HPDE6-E6E7 (cell line): ENCODE data around the gene SNX22.
"Not testable (repeated sequence)": the region's sequence is repeated elsewhere in the genome, so short reads cannot be mapped to it uniquely, and the experiment has no call there.

Source experiments
- DNase-seq: peaks from one replicate; pipeline ENCODE4 v3.0.0; 2011; ENCODE audit warnings: missing footprints; ENCODE audit errors: extremely low spot score

The SNX22 gene

DNA sequence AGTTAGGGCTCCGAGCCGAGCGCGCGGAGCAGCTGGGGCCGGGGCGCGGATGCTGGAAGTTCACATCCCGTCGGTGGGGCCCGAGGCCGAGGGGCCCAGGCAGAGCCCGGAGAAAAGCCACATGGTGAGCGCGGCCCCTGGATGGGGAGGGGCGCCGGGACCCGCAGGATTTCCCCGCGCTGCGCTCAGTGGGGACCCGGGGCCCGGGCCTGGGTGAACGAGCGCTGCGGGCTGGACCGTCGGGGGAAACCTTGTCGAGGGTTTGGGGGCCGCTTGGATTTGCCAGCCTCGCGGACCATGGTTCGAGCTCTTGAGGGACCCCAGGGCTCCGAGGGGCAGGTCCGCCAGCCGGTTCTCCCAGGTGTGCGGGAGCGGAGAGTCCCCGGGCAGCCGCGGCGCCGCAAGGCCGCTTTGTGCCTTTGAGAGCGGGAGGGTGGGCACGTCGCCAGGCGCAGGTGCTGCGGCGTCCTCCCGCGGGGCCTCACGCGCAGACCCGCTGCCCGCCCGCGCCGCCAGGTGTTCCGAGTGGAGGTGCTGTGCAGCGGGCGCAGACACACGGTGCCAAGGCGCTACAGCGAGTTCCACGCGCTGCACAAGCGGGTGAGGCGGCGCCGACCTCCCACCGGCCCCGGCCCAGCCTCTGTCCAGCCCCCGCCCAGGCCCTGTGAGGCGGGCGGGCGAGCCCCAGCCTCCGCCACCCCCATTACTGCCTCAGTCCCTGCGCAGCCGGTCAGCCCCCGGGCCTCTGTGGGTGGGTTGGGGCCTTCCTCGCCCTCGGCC lies at the start of gene SNX22:
TSS of gene SNX22 (plus strand) at position 5 of the 780 bp plus-strand sequence. CDS start at position 50, 45 bp downstream.
- DNase-seq, result no peak

DNA sequence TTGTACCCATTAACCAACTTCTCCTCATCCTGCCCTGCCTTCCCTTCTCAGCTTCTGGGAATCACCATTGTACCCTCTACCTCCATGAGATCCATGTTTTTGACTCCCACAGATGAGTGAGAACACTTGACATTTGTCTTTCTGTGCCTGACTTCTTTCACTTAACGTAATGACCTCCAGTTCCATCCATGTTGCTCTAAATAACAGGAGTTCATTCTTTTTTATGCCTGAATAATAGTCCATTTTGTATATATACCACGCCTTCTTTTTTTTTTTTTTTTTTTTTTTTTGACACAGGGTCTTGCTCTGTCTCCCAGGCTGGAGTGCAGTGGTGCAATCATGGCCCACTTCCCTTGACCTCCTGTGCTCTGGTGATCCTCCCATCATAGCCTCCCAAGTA lies 49.0 kb upstream of the SNX22 start:
- no peak for DNase-seq

DNA sequence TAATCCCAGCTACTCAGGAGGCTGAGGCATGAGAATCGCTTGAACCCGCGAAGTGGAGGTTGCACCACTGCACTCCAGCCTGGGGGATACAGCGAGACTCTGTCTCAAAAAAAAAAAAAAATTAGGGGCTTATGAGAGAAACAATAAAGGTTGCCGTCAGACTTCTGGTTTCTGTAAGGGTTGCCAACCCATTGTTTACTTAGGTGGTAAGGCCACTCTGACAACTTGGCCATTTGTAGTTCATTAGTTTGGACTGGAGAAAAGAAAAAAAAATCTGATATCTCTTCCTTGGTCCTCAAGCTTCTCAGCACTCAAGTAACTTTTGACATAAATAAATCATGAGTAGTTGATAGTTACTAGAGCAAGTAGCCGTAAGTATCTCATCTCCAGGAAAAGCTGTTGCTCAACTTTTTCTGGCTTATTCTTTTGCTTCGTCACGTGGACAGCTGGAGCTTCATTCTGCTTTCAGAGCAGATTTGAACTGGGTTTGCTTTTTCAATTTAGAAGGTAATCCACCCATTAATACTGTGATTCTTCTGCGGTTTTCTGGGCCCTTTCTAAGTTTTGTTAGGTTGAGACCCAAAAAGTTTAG lies 46.3 kb upstream of the SNX22 start:
- DNase-seq, result no peak

DNA sequence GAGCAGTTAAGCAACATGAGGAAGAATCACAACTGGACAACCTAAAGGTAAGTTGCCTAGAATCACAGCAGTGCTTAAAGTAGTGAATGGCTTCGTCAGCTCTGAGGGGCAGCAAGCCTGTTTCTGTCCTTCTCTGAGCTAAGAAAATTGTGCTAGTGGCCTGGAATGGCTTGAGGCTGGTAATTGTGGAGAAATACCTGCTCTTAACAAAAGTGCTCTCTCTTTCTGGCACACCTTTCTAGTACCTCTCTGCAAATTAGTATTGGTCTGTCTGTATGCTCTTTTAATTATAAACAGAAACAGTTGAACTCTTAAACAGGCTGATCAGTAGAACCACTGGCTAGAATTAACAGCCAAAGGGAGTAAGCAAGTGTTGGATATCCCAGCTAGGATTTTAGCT lies 44.2 kb upstream of the SNX22 start:
- DNase-seq, result no peak

DNA sequence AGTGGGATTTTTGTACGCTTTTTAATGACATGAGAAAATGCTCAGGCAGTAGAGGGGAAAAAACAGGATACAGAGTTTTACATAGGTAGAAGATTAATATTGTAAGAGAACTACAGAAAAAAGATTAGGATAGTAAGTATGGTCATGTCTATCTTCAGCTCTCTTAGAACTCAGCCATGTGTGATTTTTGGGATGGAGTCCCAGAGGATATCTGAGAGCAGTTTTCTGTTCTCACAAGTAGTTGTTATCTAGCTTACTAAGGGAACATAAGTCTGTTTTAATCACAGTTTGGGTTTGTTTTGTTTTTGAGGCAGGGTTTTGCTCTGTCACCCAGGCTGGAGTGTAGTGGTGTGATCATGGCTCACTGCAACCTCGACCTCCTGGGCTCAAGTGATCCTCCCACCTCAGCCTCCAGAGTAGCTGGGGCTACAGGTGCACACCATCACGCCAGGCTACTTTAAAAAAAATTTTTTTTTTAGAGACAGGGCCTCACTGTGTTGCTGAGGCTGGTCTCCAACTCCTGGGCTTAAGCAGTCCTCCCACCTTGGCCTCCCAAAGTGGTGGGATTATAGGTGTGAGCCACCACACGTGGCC lies 41.3 kb upstream of the SNX22 start:
- DNase-seq, result not testable (repeated sequence)

DNA sequence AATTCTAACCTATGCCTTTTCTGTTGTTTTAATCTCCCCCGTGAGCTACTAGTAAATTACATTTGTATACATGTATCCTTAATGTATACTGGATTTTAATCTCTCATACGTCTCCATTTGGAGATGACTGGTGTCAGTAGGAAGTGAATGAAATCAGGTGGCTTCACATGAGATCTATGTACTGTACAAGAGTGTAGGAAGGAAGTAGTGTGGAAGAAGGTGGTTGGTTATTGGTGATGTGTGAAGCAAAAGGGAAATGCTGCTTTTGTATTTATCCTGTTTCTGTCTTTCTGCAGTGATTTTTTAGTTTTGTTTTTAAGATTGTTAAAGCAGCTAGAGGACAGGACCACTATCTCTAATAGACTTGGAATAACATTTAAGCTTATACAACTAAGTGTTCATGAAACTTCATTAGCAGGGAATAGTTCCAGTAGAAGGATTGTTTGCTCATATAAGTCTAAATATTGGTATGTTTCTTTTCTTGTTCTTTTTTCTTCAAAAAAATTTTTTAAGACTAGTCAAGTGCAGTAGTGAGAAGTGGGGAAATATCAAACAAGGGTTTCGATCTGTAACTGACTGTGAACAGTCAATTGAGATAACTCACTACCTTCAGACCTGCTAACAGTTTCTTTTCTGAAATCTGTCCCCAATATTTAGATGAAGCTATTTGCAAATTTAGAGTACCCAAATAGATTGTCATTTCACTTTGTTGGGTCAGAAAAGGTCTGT lies 40.4 kb upstream of the SNX22 start:
- DNase-seq, result no peak

DNA sequence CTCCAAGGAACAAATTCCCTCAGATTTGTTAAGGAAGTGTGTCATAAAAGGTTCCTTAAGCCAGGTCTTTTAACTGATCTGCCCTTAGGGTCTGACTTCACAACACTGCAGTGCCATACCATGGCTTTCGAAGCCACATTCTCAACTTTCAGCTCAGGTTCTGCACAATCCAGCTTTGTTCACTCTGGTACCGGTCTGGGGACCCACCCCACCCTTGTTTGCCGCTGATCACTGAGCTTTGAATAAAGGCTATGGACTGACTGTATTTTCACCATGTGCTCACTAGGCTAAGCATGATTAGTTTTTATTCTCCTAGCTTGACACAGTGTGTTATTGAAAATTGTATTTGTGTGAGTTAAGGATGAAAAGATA lies 39.9 kb upstream of the SNX22 start:
- no peak for DNase-seq

DNA sequence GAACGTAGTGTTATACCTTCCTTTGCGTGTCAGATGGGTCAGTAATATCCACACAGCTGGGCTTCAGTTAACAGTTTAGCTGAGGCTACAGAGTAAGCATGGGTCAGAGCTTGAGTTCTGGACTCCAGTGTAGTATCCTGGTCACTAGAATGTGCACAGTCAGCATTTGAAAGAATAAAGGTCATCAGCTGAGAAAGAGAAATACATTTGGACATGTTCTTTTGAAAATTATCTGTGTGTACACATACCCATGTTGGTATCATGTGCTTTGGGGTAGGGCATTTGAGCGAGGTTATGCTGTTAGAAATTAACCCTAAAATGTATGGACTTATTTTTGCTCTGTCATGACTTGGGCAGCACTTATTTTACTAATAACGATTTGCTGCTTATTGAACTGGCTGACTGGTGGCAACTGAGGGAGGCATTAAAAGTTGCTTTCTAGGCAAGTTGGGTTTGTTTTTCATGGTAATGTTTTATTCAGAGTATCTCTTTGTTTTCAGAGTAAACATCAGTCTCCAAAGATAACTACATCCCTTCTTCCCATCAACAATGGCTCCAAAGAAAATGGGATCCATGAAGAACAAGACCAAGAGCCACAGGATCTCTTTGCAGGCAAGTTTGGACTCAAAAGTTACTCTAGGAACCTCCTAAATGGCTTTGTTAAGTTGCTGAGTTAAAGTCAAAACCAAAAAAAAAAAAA lies 39.3 kb upstream of the SNX22 start:
- no peak for DNase-seq

DNA sequence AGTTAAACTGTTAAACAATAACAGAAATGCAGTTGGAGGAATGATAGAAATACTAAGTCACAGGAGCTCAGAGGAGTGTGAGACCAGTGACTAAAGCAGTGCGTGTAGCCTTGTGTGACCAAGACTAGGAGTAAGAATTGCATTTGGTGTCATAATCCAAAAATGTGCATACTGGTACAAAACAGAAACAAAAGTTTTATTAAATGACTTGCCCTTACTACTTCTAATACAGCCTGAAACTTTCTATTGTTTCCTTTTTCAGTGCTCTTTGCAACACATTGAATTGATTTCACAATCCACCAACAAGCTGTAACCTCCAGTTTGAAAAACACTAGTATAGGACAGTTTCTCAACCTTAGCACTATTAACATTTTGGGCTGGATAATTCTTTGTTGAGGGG lies 38.6 kb upstream of the SNX22 start:
- no peak for DNase-seq

DNA sequence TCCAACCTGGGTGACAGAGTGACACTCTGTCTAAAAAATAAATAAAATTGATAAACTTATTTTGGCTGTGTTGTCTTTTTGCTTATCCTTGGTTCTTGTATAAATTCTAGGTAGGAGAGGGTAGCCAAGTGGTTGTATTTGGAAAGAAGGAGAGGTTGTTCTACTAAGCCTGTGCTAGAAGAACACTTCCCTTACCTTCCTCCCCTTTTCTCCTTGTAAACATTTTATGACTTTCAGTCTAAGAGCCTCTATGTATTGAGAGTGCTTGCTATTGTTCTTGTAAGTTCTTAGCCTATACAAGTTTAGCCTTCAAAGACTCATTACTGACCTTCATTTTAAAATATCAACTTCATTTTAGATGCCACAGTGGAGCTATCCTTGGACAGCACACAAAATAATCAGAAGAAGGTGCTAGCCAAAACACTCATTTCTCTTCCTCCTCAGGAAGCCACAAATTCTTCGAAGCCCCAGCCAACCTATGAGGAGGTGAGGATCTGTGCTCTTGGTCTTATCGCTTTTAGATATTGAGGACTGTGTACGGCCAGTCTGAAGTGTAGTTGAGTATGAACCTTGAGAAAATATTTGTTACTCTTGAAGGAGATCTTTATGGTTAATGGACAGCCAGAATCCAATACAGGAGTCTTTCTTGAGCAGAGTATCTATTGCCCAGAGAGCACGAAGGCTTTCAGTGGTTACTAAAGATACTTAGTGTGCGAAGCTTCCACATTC lies 33.6 kb upstream of the SNX22 start:
- DNase-seq, result no peak

DNA sequence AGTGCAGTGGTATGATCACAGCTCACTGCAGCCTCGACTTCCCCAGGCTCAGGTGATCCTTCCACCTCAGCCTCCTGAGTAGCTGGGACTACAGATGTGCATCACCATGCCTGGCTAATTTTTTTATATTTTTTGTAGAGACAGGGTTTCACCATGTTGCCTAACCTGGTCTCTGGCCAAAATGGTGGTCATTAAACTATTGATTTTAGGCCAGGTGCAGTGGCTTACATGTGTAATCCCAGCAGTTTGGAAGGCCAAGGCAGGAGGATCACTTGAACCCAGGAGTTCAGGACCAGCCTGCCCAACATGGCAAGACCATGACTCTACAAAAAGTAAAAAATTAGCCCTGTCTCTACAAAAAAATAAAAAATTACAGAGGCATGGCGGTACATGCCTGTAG lies 31.2 kb upstream of the SNX22 start:
- not testable (repeated sequence) for DNase-seq

DNA sequence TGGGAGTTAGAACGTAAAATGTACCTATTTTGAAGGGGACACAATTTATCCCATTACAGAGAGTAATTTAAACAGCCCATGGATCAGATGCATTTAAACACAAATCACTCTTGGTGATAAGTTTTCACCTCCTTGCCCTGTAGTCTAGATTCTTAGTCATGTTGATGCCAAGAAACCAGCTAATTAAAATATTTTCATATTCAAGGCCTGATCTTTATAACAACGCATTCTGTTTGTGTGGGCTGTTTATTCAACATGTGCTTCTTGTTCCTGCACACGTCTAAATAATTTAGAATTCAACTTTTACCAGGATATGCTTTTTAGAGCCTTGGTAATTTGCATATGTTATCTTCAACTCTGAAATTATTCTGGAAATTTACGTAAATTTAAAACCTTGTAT lies 29.9 kb upstream of the SNX22 start:
- DNase-seq, result no peak

DNA sequence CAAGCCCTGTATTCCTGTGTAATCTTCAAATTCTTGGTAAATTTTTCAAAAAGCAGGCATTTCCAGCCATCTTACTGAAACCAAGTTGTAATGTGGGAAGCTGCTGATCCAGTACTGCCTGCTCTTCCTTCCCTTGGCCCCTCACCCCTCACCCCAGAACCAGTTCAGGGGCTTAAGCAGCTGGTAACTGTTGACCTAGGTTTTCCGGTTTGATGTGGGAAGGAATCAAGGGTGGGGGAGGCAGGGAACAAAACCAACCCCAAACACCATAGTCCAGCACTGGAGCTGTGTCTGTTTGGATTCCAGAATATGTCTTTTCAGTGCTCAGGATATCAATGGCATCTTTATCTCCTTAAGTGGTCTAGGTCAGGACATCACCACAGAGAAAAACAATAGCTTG lies 29.1 kb upstream of the SNX22 start:
- DNase-seq, result no peak

DNA sequence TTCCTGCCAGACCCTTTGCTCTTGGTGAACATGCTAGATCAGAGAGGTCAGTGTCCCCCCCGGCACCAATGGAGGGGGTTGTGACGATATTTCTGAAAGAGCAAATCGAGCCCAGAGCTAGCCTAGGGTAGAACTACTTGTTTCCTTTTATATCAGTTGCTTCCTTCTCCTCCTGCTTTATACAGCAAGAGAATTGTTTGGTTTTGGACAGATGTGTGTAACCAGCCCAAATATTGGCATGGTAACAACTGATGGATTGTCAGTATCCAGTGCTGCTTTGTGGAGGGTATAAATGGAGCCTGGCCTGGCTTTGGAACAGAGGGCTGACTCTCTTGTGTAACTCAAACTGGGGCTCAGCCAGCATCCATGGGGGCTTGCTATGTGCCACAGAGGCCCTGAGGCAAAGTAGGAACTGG lies 28.6 kb upstream of the SNX22 start:
- DNase-seq, result no peak

DNA sequence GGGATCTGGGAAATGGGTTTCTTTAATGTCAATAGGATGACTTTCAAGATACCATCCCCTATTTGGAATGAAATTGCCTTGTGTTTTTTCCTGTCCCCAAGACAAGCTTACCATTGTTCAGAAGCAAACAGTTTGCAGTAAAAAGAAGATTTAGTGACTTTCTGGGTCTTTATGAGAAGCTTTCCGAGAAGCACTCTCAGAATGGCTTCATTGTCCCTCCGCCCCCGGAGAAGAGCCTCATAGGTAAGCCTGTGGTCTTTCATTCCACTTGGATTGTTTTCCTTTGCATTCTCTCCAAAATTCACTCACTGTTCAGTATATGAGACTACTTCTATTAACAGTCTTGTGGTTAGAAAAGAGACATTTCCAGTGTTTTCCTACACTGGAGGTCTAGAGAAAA lies 25.6 kb upstream of the SNX22 start:
- no peak for DNase-seq

DNA sequence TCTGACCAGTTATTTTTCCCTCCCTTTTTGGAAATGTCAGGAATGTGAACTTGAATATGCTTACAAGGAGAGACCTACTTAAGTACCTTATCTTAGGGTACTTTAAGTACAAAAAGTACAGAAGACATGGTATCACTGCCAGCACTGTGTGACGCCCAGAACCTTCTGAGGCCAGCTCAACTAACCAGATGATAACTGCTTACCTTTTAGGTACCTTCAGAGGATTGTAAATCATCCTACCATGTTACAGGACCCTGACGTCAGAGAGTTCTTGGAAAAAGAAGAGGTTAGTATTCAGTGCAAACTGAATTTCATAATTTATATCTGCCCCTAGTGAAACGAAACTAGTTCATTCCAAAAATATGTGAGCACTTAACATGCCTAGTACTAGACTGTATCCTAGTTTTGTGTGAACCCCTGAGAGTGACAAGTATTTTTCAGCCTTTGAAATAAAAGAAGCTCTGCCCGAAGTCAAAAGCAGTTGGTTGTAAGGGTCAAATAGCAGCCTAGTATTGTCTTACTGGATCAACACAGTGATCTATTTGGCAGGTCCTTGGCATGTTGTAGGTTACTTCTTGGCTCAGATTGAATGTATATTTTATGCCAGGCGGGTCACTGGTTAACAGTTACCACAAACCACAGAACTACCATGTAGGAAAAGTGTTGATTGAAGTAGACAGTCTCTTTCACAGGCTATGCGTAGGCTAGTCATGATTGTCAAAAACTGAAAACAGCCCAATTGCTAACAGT lies 23.8 kb upstream of the SNX22 start:
- DNase-seq, result no peak

DNA sequence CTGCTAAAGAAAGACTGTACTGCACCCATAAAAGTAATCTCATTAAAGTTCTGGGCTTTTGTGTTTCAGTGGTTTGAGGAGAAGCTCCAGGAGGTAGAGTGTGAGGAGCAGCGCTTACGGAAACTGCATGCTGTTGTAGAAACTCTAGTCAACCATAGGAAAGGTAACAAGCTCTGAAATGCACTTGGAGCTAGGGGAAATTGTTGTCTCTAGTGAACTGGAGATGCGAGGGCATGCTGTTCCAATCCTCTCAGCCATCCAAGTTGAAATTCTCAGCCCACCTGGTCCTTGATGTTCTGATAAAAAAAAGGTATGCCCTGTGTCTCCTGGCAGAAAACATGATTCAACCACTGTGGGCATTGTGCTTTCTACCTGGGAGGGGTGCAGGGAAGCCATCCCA lies 21.4 kb upstream of the SNX22 start:
- no peak for DNase-seq

DNA sequence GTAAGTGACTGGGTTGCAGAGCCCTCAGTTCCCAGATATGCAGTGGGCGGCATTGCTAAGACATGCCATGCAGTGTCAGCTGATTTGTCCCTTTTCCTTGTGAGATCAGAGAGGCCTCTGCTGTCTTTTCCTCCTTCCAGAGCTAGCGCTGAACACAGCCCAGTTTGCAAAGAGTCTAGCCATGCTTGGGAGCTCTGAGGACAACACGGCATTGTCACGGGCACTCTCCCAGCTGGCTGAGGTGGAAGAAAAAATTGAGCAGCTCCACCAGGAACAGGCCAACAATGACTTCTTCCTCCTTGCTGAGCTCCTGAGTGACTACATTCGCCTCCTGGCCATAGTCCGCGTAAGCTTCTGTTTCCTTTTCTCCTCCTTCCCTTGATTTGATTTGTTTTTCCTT lies 20.0 kb upstream of the SNX22 start:
- DNase-seq, result no peak

DNA sequence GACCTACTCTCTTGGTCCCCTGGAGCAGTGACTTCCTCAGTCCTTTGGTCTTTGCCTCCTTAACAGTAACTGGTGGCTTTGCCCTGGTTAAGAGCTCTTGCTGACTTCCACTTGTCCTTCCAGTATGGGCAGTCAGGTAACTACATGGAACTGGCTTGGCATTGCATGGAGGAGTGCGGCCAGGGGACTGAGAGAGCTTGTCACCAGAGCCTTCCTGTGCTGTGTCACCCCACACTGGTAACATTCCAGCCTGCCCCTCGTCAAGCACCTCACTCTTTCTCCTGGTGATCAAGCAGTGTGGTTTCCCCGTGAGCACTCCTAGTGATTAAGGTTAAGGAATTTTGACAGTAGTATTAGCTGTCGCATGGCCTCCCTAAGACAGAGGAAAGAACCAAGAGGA lies 19.3 kb upstream of the SNX22 start:
- DNase-seq, result no peak

DNA sequence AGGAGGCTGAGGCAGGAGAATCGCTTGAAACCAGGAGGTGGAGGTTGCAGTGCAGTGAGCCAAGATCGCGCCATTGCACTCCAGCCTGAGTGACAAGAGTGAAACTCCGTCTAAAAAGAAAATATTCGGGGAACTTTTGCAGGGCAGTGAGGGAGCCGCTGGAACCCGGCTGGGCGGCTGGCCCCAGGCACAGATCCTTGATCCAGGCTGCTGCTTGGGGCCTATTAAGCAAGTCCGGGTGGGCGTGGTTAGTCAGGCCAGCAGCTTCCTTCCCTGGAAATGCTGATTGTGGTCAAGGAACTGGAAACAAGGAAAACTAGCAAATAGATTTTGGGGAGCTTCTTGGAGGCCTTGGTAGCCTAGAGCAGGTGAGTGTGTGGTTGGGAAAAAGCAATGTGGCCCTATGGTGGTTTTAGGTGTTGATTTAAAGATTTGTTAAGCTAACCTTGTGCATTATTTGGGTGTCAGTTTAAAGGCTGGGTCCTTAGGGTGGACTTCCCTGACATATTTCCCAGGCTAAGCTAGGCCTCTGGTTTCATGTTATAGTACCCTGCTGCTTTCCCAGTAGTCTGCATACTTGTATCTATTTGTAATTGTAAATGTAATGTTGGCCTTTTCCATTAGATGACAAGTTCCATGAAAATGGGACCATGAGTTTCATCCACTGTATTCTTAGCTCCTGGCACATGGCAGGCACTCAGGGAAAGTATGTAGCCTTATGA lies 17.7 kb upstream of the SNX22 start:
- no peak for DNase-seq
